Activated gamma-delta T cell (primary cell): ENCODE measurements around the gene CHMP5.

Experiments used
- DNase-seq: peaks from one replicate; lab custom pipeline; 2025; lab: John Stamatoyannopoulos, UW

Gene CHMP5

DNA sequence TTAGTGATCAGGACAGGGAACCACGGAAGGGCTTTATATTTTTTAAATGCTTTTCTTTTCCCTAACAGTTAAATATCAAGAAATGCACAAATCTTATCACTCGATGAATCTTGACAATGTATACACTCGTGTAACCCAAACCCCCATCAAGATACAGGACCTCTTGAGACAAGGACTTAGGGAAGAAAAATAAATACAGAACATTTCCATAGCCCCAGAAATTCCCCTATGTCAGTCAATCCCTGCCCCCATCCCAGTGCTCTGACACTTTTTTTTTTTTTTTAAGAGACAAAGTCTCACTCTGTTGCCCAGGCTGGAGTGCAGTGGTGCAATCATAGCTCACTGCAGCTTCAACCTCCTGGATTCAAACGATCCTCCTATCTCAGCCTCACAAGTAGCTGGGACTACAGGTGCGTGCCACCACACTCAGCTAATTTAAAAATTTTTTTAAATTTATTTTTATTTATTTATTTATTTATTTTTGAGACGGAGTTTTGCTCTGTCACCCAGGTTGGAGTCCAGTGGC is 22.2 kb upstream of the CHMP5 start:
- DNase-seq, result no peak

DNA sequence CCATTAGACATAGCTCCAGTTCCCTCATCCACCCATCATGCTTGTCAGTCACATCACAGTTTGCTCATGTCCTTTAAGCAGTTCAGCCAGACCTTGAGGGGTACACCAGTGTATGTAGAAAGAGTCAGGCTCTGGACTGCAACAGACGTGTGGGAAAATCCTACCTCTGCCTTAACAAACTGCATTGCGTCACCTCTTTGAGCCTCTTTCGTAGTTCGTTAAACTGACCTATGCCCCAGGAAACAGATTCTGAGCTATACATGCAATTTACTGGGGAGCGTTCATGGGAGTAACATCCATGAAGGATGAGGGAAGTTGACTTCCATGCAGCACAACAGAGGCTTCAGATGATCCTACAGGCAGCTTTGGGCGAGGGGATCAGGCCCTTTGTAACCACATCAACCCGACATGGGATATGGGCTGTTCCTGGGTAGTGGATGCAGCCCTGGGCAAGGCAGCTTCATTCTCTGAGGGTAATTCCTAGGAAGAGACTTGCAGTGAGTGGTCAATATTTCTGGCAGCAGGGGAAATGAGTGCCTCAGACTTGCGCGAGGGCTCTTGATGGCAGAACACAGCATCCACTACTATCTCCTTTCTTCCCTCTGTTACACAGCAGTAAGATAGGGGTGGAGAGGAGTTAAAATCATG is 20.6 kb upstream of the CHMP5 start:
- DNase-seq, result no peak

DNA sequence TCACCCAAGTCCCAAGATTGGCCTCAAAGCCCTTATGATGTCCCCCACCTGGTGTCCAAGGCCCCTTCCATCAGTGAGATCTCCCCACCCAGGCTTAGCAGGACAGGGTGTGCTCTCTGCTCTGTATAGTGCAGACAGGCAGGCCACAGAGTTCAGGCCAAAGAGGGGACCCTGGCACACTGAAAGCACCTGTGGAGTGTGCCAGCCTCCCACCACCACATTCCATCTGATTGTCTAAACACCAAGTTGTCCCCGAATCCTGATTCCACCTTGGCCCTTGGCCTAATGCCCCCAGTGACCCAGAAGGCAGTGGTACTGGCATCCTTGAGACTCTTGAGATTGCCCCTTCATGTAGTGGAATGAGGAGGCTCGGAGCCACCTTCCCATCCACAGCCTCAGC is 19.5 kb upstream of the CHMP5 start:
- DNase-seq, result no peak

DNA sequence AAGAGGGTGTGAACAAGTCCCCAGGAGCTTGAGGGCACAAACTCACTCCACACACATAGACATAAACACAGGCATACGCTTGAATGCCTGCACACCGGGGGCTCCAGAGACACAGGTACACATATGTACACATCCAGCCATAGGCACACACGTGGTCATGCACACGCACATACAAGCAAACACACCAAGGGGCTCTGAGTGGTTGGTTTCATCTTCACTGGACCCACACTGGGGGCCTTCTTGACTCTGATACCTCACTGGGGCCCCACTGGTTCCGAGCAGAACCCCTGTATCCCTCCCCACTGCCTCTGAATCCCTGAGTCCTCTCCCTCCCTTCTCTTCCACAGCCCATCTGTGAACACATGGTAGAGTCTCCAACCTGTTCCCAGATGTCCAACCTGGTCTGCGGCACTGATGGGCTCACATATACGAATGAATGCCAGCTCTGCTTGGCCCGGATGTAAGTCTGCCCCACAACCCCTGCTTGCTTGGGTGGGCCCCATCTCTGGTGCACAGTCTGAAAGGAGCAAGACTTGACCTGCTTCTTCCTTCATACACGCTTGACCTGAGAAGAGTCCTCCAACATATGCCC is 18.5 kb upstream of the CHMP5 start:
- no peak for DNase-seq

DNA sequence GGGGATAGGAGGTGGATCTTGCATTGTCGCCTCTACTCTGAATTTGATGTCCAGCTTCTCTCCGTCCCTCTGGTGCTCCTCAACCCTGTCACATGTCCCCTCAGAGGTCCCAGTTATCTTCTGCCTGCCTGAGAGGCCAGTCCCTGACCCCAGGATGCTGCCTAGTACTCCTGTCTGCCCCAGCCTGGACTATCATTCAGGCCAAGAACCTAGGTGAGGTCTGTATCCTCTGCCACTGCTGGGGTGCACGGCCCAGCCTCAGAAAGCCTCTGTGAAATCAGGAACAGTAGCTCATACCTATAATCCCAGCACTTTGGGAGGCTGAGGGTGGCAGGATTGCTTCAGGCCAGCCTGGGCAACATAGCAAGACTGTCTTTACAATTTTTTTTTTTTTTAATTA is 16.2 kb upstream of the CHMP5 start:
- no peak for DNase-seq

DNA sequence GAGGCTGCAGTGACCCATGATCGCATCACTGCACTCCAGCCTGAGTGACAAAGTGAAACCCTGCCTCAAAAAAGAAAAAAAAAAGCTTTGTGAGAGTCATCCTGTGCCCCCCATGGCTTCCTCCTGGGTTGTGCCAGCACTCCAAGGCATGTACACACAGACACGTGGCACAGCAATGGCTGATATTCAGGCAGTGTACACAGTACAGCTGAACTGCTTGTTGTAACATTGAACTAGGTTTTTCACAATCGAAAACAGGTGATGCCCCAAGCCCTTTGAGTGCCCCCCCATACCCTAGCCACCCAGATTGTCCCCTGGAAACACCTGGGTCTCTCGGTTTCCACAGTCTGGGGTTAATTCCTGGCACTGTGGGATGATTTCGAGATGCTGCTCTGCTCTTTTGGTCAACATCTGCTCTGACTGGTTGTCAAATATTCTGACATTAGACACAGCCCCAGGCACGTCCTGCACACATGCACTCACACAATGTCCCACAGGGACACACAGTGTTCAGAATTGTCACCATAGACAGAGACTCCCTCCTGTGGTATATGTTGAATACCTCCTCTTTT is 15.7 kb upstream of the CHMP5 start:
- DNase-seq, result no peak

- no peak for DNase-seq
These were observed 14.9 kb upstream of the CHMP5 start for GRCh38 chr9:33249983-33250382.

DNA sequence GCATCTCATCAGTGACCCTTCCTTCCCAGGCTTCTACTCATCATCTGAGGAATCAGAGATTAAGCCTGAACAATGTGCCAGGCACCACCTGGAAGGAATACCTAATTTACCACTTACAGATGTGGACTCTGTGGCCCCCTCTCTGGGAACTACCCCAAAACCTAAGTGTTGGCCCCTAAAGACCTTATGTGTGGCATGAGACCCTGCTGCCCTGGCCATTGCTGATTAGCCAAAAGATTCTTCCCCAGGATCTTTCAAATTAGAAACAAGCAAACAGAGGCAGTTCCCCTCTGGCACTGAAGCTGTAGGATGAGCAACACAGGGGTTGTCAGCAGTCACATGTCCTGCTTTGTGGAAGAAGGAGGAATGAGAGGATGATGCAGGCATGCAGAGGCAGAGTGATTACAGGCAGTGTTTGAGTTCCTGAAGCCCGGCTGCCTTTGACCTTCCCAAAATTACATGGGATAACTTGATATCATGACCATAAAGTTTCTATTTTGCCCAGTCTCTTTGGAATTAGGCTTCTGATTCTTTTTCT is 14.3 kb upstream of the CHMP5 start:
- DNase-seq, result no peak

- no peak for DNase-seq
These were observed 10.6 kb upstream of the CHMP5 start for GRCh38 chr9:33254211-33254610.

DNA sequence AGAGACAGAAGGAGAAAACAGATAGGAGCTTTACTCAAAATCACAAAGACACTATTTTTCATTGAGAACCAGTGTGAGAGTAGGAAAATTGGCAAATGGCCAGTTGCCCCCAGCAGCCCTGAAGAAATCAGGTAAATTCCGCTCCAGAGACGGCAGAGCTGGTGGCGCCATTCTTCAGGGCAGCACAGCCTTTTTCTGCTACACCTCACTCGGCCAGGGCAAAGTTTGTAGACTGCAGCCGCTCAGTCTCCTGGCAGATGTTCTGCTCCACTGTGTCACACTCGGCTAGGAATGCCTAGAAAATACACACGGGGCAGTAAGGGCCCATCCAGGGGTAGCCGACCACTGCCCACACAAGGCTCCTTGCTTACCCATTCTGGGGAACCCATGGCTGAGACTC is 9.8 kb upstream of the CHMP5 start:
- DNase-seq, result no peak

DNA sequence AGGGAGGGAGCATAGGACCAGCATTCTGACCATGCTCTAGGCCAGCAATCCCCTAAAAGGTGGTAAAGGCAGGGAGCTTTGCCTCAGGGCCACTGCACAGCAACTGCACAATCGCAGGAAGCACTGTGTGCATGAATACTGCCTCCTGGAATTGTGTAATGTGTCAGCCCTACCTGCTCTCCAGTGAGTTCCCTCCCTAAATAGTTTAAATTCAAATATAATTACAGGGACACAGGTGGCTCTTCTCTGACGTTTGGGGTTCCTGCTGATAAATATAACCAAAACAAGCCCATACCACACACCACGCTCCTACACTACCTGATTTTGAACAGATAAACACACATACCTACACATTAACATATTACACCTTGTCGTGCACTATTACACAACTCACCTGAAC is 9.4 kb upstream of the CHMP5 start:
- no peak for DNase-seq

DNA sequence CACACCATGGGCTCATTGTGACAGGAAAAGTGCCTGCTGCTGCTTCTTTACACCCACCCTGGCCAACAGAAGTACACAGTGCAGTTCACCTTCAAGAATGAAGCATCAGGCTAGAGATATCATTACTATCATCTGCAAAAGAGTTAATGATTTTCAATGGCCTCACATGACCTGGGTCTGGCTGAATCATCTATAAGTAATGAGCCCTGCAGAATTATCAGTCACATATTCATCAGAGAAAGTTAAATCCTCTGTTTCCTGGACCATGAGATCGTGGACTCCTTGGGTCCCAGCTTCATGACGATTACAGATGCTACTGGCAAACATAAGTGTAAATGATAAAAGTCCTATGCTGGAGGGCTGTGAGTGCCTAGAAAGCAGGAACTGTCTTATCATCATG is 8.6 kb upstream of the CHMP5 start:
- no peak for DNase-seq

DNA sequence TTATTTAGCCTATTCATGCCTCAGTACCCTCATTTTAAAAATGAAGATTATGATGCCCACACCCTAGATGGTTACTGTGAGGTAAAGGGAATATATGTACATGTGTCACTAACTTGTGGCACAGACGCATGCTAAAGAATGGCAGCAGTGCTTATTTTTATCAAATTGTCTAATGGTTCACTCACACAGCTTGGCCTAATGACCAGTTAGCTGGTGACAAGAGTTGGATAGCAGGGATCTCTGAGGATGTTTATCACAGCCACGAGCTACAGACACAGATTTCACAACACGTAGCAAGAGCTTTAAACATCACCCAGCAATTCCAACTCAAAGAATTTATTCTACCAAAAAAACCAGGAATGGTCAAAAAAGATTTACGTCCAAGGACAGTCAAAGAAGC is 7.6 kb upstream of the CHMP5 start:
- no peak for DNase-seq

DNA sequence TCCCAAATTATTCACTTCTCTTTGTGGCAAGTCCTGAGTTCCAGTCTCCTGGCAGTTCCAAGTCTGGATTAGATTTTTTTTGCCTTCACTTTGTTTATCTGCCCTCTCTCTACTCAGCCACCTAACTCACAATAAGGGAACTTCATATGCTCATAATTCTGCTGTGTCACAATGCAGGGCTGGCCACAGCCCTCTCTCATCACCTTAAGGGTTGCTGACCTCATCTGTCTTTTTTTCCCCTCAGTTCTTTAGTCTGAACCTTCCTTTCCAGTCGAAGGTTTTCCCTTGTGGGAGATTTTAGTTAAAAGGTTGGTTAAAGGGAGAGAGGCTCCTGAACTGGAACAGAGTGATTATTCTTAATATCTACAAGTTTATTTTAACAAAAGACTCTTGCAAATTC is 4.5 kb upstream of the CHMP5 start:
- DNase-seq, result no peak

GRCh38 chr9:33263131-33264002 is 1.5 kb upstream of the CHMP5 start:
- DNase-seq, result no peak

DNA sequence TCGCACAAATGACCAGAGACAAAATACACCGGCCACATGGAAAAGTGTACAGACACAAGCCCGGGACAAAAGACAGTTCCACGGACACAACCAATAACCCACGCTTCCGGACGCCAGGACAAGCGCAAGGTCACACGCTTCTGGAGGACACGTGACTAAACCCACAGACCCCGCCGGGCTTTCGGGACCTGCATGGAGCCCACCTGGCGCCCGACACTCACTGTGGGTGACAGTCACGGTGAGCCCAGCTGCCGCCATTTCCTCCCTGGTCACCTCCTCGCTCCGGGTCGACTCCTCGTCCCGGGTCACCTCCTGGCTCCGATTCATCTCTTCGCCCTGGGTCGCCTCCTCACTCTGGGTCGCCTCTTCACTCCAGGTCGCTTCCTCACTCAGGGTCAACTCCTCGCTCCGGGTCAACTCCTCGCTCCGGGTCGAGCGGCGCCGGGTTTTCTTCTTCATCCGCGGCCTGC is 811 bp upstream of the CHMP5 start:
- DNase-seq, result peak; percentile 20

DNA sequence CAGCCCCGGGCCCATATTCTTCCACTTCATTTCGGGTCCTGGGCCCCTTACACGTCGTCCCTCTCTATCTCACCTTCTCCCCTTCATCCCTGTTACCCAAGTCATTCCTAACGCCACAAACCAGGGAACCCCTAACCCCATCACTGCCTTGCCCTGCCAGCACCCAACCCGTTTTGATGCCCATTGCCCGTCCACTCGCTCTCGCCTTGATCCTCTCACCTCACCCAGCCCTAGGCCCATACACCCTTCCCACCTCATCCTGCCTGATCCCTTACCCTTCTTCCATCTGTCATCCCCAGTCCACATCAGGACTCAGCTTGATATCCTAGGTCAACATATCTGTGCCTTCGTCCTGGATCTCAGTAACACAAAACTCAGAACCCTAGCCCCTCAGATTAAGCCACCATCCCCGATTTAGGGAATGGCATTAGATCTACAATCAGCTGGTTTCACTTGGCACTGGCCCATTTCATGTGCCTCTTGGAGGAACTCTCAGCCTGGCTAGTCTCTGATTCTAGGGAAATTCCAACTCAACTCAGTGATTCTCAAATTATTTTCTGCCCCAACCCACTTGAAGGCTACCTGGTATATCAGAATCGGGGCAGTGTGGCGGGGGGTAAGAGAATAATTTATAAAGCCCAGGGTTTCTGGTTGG is 489 bp downstream of the CHMP5 start:
- DNase-seq, result no peak

DNA sequence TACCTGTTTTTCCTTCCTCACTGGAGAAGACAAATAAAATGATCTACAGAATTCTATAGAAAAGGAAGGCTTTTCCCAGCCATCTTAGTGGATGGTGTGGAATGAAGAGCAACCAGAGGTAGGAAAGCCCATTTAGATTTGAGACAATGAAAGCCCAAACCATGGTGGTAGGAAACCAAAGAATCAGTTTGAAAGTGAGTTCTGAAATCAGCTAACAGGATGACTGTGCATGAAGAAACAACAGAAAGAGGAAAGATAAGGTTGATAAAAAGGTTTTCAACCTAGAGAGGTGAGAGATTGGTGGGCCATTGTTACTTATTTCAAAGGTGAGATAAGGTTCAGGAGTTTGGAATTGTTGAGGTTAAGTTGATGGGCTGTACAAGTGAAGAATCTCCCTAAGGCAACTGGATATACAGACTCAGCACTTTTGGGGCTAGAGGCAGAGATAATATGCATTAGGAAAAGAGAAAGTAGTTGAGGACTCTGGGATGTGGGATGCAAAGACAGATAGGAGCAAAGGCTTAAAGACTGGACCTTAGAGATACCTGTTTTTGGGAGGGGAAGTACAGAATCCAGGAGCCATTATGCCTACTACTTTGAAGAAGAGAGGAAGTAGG is 2.4 kb downstream of the CHMP5 start:
- no peak for DNase-seq

DNA sequence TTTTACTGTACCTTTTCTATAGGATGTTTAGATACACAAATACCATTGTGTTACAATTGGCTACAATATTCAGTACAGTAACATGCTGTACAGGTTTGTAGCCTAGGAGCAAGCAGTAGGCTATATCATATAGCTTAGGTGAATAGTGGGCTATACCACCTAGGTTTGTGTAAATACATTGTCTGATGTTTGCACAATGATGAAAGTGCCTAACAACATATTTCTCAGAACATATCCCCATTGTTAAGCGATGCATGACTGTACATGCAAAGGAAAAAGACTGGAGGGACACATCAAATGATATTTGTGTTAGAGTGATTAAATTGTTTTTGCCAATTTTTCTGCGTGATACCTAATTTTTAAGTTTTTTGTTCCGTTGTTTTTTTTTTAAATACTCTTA is 5.3 kb downstream of the CHMP5 start:
- no peak for DNase-seq

GRCh38 chr9:33272061-33272460 is 7.2 kb downstream of the CHMP5 start:
- no peak for DNase-seq

GRCh38 chr9:33273266-33273971 is 8.6 kb downstream of the CHMP5 start:
- no peak for DNase-seq
